ENCODE data around the gene CLCN3. TPM values are rescaled to one million over a fixed set of nuclear protein-coding genes. Genes with fewer than 3 reads are reported as not detected.

CLCN3 gene
- total and polyA plus RNA-seq, 9 donors, result 11.8 to 38.5 (median 29.6) TPM

GRCh38 chr4:169716677-169717076 lies 96.3 kb downstream of the CLCN3 start:
- Histone ChIP-seq H3K4me3 (no peak overlapping the region), H3K4me1 (ENCODE audit: insufficient read depth) (no peaks in the 10 kb centered on the region), H3K36me3 (no peaks in the 10 kb centered on the region), H3K27ac (no peak overlapping the region), H3K27me3 (no peaks in the 10 kb centered on the region), H3K9me3 (no peaks in the 10 kb centered on the region)
- 90 to 97% (median 94%) methylated on average over 1 of the region's 1 CpG for WGBS, 3 donors
- TF ChIP-seq, protein P1, sequence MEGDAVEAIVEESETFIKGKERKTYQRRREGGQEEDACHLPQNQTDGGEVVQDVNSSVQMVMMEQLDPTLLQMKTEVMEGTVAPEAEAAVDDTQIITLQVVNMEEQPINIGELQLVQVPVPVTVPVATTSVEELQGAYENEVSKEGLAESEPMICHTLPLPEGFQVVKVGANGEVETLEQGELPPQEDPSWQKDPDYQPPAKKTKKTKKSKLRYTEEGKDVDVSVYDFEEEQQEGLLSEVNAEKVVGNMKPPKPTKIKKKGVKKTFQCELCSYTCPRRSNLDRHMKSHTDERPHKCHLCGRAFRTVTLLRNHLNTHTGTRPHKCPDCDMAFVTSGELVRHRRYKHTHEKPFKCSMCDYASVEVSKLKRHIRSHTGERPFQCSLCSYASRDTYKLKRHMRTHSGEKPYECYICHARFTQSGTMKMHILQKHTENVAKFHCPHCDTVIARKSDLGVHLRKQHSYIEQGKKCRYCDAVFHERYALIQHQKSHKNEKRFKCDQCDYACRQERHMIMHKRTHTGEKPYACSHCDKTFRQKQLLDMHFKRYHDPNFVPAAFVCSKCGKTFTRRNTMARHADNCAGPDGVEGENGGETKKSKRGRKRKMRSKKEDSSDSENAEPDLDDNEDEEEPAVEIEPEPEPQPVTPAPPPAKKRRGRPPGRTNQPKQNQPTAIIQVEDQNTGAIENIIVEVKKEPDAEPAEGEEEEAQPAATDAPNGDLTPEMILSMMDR (IDR thresholded peaks at IDR 0.05), result no peak
- TF ChIP-seq EP300 (IDR thresholded peaks at IDR 0.05) (no peak), POLR2A (IDR thresholded peaks at IDR 0.05) (no peak)
- DNase-seq, result no peak
- intact Hi-C loops (cut with DNase I), result no loop called here

DNA sequence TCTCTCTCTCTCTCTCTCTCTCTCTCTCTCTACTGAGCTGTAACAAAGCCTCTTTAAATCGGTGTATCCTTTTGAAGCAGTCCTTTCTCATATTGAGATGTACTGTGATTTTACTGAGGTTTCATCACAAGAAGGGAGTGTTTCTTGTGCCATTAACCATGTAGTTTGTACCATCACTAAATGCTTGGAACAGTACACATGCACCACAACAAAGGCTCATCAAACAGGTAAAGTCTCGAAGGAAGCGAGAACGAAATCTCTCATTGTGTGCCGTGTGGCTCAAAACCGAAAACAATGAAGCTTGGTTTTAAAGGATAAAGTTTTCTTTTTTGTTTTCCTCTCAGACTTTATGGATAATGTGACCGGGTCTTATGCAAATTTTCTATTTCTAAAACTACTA lies 100.2 kb downstream of the CLCN3 start:
- intact Hi-C loops (cut with DNase I), result no loop called here
- WGBS, 3 donors, result 92 to 93% (median 93%) methylated on average over 7 of the region's 7 CpGs
- H3K9me3 ChIP-seq, result no peaks in the 10 kb centered on the region
- DNase-seq, result no peak
- no peak overlapping the region for H3K4me3 ChIP-seq
- H3K27me3 ChIP-seq, result no peaks in the 10 kb centered on the region
- H3K27ac ChIP-seq, result no peak overlapping the region
- no peaks in the 10 kb centered on the region for H3K36me3 ChIP-seq
- TF ChIP-seq, protein P1 (IDR thresholded peaks at IDR 0.05), result no peak
- TF ChIP-seq POLR2A (IDR thresholded peaks at IDR 0.05), result no peak
- no peak for TF ChIP-seq EP300 (IDR thresholded peaks at IDR 0.05)
- no peaks in the 10 kb centered on the region for H3K4me1 ChIP-seq (ENCODE audit: insufficient read depth)

DNA sequence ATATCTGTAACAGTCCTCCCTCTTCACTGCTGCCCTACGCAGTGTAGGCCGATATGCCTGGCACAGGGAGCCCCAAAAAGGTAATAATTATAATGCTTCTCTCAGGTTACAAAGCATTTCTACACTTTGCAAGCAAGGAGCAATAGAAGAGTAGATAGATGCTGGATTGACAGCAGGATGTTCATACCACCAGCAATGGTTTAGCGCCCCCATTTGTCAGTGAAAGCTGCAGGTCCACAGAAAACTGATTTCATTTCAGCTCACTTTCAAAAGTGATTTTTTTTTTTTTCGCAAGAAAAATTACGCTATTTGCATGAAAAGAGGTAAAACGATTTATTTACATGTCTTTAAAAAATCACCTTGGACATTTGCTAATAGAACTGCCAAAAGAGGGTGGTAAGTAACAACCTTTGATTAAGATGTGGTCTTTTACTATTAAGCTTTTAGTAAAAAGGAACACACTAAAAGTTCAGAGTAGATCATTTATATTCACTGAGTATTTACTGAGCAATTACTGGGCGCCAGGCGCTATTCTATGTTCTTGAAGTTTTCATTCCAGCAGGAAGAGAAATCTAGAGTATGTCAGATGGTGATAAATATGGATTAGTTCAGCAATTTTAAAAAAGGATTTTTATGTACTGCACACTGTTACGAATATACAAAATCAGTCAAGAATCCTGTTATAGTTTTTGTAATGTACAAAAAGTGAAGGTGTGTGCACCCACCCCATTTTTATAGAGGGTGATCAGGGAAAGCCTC lies 103.0 kb downstream of the CLCN3 start:
- Histone ChIP-seq H3K36me3 (no peaks in the 10 kb centered on the region), H3K4me3 (no peak overlapping the region), H3K4me1 (ENCODE audit: insufficient read depth) (no peaks in the 10 kb centered on the region), H3K9me3 (no peaks in the 10 kb centered on the region), H3K27ac (no peak overlapping the region), H3K27me3 (no peaks in the 10 kb centered on the region)
- WGBS, 3 donors, result 88 to 92% (median 90%) methylated on average over 9 of the region's 9 CpGs
- no peak for DNase-seq
- TF ChIP-seq POLR2A (IDR thresholded peaks at IDR 0.05) (no peak), EP300 (IDR thresholded peaks at IDR 0.05) (no peak)
- TF ChIP-seq, protein P1 (IDR thresholded peaks at IDR 0.05), result no peak
- intact Hi-C loops (cut with DNase I), result no loop called here

DNA sequence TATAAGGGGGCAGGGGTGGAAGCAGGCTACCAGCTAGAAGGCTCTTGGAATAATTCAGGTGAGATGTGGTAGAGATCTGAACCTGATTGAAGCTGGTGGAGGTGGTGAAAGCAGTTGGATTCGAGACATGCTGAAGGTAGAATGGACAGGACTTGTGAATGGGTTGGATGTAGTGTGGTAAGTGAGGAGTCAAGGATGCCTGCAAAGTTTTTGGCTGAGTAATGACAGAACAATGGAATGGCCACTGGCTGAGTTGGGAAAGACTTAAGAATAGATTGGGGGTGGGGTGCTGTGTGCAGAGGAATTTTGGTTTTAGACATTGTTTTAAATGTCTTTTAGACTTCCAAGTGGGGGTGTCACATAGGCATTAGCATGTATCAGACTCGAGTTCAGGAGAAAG lies 103.9 kb downstream of the CLCN3 start:
- Histone ChIP-seq H3K27me3 (no peaks in the 10 kb centered on the region), H3K4me1 (ENCODE audit: insufficient read depth) (no peaks in the 10 kb centered on the region), H3K36me3 (no peaks in the 10 kb centered on the region), H3K27ac (no peak overlapping the region), H3K9me3 (no peaks in the 10 kb centered on the region), H3K4me3 (no peak overlapping the region)
- TF ChIP-seq, protein P1 (IDR thresholded peaks at IDR 0.05), result no peak
- TF ChIP-seq EP300 (IDR thresholded peaks at IDR 0.05), result no peak
- TF ChIP-seq POLR2A (IDR thresholded peaks at IDR 0.05), result no peak
- intact Hi-C loops (cut with DNase I), result no loop called here
- WGBS, 3 donors, result 84 to 85% (median 84%) methylated on average over 2 of the region's 2 CpGs
- no peak for DNase-seq
